Putamen (tissue), 1 donor: ENCODE results near the gene MSN.
A peak's percentile ranks its signal among the peaks of the same experiment; 100 is the strongest.
"Not testable (repeated sequence)": the region's sequence is repeated elsewhere in the genome, so short reads cannot be mapped to it uniquely, and the experiment has no call there.

Experiments
- DNase-seq: peaks from one replicate; pipeline ENCODE4 v3.0.0-alpha.2; 2016; ENCODE audit warnings: low spot score

The MSN gene

GRCh38 chrX:65667503-65668376 is at the start of gene MSN:
TSS of gene MSN (plus strand) at chrX:65667654. CDS start at chrX:65667842, 188 bp downstream.
- peak; percentile 21 for DNase-seq

GRCh38 chrX:65620096-65620705 is 47.3 kb upstream of the MSN start:
- DNase-seq, result not testable (repeated sequence)

- no peak for DNase-seq
These were observed 36.7 kb upstream of the MSN start for GRCh38 chrX:65630771-65631170.

GRCh38 chrX:65633826-65634225 is 33.6 kb upstream of the MSN start:
- no peak for DNase-seq

- no peak for DNase-seq
These were observed 32.7 kb upstream of the MSN start for GRCh38 chrX:65634732-65635131.

GRCh38 chrX:65635378-65635777 is 32.1 kb upstream of the MSN start:
- no peak for DNase-seq

GRCh38 chrX:65635822-65636221 is 31.6 kb upstream of the MSN start:
- no peak for DNase-seq

GRCh38 chrX:65636261-65636660 is 31.2 kb upstream of the MSN start:
- DNase-seq, result not testable (repeated sequence)

- DNase-seq, result no peak
These were observed 30.1 kb upstream of the MSN start for GRCh38 chrX:65637335-65637734.

- no peak for DNase-seq
These were observed 24.5 kb upstream of the MSN start for GRCh38 chrX:65642914-65643491.

- no peak for DNase-seq
These were observed 23.9 kb upstream of the MSN start for GRCh38 chrX:65643531-65644052.

- peak; percentile 52 for DNase-seq
These were observed 22.7 kb upstream of the MSN start for GRCh38 chrX:65644621-65645289.

- no peak for DNase-seq
These were observed 19.7 kb upstream of the MSN start for GRCh38 chrX:65647801-65648200.

GRCh38 chrX:65652098-65652497 is 15.4 kb upstream of the MSN start:
- no peak for DNase-seq

- DNase-seq, result not testable (repeated sequence)
These were observed 10.4 kb upstream of the MSN start for GRCh38 chrX:65657009-65657441.

GRCh38 chrX:65657659-65658058 is 9.8 kb upstream of the MSN start:
- DNase-seq, result no peak

- DNase-seq, result no peak
These were observed 9.2 kb upstream of the MSN start for GRCh38 chrX:65658229-65658628.

GRCh38 chrX:65667157-65667502 is 324 bp upstream of the MSN start:
- DNase-seq, result no peak

- peak; percentile 41 for DNase-seq
These were observed 1.2 kb downstream of the MSN start for GRCh38 chrX:65668377-65669310.

GRCh38 chrX:65671286-65671685 is 3.8 kb downstream of the MSN start:
- no peak for DNase-seq

- DNase-seq, result no peak
These were observed 4.5 kb downstream of the MSN start for GRCh38 chrX:65671966-65672365.
